ENCODE results near the gene PRR20B.
"Not testable (repeated sequence)": the region's sequence is repeated elsewhere in the genome, so short reads cannot be mapped to it uniquely, and the experiment has no call there.

PRR20B gene

DNA sequence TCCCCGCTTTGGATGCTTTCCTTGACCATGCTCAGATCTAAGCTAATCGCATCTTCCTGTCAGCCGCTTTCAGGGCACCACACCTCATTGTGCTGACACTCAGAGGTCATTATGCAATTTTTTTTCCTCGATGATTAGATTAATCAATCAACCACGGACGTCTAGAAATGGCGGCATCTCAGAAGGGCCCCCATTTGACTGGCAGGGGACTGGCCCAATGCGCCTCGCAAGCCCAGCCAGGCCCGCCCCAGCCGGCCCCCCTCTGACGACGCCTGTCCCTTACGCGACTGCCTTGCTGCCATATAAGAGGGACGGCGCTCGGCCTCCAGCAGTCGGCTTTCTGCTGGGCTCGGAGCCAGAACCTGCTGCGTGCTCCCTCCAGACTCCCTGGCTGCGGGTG, at the start of gene PRR20B:
Gene PRR20B, plus strand, starts transcription at position 301 of the 400 bp plus-strand sequence. CDS start 387 bp downstream, outside the sequence.
- not testable (repeated sequence) for DNase-seq (ENCODE audit: low read depth in 2 of 2)

DNA sequence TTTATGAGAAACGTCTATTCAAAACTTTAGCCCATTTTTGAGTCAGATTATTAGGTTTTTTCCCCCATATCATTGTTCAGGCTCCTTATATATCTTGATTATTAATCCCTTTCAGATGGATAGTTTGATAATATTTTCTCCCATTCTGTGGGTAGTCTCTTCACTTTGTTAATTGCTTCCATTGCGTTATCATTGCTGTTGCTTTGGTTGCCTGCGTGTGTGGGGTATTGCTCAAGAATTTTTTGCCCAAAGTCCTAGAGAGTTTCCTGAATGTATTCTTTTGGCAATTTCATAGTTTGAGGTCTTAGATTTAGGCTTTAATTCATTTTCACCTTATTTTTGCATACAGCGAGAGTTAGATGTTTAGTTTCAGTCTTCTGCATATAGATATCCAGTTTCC, 32.3 kb upstream of the PRR20B start:
- no peak for DNase-seq (ENCODE audit: low read depth in 2 of 2)

DNA sequence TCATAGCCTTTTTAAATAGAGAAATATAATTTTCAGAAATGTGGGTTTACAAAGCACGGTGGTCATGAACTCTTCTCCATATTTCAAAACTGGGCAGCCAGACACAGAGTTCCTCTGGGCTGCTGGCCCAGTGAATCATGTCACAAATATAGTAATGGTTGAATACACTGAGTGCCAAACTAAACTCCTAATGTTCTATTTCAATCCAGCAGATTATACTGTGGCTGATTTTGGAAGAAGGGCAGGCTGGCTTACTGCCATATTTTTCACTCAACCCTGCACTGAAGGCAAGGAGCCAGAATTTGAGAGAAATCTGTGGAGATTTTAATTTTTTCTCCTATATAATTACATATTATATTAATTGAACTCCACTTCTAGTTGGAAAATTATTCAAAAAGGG, 23.6 kb upstream of the PRR20B start:
- DNase-seq (ENCODE audit: low read depth in 2 of 2): no peak

DNA sequence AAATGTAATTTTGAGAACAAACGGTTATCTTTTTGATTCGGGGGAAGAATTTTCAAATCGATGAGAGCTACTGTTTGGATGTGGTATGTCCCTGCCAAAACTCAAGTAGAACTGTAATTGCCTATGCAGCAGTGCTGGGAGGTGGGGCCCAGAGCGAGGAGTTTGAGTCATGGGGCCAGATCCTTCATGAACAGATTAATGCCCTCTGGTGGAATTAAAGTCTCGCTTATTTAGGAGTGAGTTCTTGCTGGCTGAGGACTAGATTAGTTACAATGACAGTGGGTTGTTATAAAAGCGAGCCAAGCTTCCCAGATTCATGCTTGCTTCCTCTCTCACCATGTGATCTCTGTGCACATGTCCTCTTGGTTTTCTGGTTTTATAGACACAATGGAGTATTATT, 18.4 kb upstream of the PRR20B start:
- DNase-seq (ENCODE audit: low read depth in 2 of 2): no peak

DNA sequence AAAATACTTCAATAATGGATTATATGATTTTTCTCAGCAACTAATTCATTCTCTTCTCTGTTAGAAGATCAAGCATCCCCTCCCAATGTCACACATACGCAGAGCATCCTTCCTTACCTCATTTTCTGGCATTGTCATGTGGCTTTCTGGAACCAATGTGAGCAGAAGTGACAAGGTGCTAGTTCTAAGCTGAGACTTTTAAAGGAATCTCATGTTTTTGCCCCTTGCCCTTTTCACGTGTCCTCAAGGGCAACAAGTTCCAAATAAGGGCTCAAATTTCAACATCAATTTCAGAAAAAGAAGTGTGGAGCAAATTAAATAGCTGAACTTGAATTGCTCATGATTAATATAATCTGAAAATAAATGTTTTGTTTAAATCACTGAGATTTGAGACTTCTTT, 11.2 kb upstream of the PRR20B start:
- no peak for DNase-seq (ENCODE audit: low read depth in 2 of 2)

DNA sequence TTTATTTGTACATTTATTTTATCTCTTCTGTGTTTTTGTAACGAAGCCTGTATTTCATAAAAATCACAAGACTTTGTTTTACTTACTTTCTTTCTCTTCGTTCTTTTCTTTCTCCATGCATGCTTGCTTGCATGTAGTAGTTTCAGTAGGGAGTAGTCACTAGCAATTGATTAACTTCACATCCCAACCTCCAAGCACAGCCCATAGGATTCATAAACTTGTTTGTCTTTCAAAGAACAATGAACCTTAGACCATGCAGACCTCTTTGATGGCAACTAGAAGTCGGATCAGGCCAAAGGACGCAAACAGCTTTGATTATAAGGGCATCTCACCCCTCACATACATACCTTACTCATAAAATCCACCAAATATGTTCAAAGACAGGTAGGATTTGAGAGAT, 9.7 kb upstream of the PRR20B start:
- no peak for DNase-seq (ENCODE audit: low read depth in 2 of 2)

DNA sequence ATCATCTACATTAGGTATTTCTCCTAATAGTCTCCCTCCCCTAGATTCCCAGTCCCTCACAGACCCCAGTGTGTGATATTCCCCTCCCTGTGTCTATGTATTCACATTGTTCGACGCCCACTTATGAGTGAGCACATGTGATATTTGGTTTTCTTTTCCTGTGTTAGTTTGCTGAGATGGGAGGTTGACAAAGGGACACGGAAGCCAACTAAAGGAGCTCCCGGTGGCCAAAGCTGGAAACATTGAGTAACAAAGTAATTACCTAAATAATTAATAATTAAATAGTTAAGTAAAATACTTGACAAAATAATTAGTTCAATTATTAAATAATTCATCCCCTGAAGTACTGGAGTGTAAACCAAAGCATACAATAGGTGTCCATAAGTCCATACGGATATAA, 8.3 kb upstream of the PRR20B start:
- DNase-seq (ENCODE audit: low read depth in 2 of 2): no peak

DNA sequence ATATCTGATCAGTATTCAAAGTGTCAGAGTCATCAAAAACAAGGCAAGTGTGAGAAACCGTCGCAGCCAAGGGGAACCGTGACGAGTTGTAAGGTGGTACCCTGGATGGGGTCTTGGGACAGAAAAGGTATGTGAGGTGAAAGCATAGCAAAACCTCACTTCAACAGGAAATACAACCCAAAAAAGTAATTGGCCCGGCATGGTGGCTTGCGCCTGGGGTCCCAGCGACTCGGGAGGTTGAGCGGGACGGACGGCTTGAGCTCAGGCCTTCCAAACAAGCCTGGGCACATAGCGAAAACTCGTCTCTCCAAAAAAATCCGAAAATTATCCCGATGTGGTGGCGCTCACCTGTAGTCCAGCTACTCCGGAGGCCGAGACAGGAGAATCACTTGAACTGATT, 7.5 kb upstream of the PRR20B start:
- DNase-seq (ENCODE audit: low read depth in 2 of 2): not testable (repeated sequence)

DNA sequence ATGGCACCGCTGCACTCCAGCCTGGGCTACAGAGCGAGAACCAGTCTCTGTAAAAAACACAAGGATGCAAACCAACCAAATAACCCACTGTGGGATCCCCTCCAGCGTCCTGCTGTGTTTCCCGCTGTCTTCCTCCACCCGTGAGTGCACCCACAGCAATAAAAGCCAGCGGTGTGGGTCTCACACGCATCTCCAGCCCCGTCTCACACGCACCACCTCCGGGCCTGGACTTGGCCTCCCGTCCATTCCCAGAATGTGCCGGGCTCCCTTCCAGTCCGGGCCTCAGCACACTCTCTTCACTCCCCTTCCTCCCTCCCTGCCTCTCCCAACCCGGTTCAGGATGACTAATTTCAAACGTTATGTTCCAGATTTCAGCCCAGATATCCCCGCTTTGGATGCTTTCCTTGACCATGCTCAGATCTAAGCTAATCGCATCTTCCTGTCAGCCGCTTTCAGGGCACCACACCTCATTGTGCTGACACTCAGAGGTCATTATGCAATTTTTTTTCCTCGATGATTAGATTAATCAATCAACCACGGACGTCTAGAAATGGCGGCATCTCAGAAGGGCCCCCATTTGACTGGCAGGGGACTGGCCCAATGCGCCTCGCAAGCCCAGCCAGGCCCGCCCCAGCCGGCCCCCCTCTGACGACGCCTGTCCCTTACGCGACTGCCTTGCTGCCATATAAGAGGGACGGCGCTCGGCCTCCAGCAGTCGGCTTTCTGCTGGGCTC, 6.9 kb upstream of the PRR20B start, which contains the start of gene PRR20A:
Gene PRR20A, plus strand, starts transcription at position 684 of the 734 bp plus-strand sequence. CDS start 387 bp downstream, outside the sequence.
- DNase-seq (ENCODE audit: low read depth in 2 of 2): not testable (repeated sequence)

DNA sequence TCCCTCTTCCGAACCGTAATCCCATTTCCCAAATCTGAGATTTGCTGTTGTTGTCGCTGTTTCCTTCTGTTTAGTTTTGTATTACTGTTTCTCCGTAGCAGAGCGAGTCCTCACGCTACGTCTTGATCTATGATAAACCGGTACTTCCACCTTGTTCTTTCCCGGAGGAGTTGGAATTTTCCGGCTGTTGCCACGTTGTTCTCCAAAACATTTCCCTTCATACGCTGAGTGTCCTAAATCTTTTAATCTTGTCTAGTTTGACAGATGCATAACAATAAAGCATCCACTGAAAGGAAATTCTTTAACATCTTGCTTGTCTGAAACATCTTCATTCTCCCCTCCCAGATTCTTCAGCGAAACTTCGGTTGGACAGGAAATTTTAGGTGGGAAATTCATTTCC, 818 bp downstream of the PRR20B start:
- DNase-seq (ENCODE audit: low read depth in 2 of 2): not testable (repeated sequence)

DNA sequence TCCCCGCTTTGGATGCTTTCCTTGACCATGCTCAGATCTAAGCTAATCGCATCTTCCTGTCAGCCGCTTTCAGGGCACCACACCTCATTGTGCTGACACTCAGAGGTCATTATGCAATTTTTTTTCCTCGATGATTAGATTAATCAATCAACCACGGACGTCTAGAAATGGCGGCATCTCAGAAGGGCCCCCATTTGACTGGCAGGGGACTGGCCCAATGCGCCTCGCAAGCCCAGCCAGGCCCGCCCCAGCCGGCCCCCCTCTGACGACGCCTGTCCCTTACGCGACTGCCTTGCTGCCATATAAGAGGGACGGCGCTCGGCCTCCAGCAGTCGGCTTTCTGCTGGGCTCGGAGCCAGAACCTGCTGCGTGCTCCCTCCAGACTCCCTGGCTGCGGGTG, 6.5 kb downstream of the PRR20B start, which contains the start of gene PRR20C:
Gene PRR20C, plus strand, starts transcription at position 301 of the 400 bp plus-strand sequence. CDS start 387 bp downstream, outside the sequence.
- not testable (repeated sequence) for DNase-seq (ENCODE audit: low read depth in 2 of 2)

DNA sequence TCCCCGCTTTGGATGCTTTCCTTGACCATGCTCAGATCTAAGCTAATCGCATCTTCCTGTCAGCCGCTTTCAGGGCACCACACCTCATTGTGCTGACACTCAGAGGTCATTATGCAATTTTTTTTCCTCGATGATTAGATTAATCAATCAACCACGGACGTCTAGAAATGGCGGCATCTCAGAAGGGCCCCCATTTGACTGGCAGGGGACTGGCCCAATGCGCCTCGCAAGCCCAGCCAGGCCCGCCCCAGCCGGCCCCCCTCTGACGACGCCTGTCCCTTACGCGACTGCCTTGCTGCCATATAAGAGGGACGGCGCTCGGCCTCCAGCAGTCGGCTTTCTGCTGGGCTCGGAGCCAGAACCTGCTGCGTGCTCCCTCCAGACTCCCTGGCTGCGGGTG, 13.0 kb downstream of the PRR20B start, which contains the start of gene PRR20D:
Gene PRR20D, plus strand, starts transcription at position 301 of the 400 bp plus-strand sequence. CDS start 387 bp downstream, outside the sequence.
- DNase-seq (ENCODE audit: low read depth in 2 of 2): not testable (repeated sequence)

DNA sequence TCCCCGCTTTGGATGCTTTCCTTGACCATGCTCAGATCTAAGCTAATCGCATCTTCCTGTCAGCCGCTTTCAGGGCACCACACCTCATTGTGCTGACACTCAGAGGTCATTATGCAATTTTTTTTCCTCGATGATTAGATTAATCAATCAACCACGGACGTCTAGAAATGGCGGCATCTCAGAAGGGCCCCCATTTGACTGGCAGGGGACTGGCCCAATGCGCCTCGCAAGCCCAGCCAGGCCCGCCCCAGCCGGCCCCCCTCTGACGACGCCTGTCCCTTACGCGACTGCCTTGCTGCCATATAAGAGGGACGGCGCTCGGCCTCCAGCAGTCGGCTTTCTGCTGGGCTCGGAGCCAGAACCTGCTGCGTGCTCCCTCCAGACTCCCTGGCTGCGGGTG, 19.6 kb downstream of the PRR20B start, which contains the start of gene PRR20E:
Gene PRR20E, plus strand, starts transcription at position 301 of the 400 bp plus-strand sequence. CDS start 387 bp downstream, outside the sequence.
- DNase-seq (ENCODE audit: low read depth in 2 of 2): not testable (repeated sequence)

DNA sequence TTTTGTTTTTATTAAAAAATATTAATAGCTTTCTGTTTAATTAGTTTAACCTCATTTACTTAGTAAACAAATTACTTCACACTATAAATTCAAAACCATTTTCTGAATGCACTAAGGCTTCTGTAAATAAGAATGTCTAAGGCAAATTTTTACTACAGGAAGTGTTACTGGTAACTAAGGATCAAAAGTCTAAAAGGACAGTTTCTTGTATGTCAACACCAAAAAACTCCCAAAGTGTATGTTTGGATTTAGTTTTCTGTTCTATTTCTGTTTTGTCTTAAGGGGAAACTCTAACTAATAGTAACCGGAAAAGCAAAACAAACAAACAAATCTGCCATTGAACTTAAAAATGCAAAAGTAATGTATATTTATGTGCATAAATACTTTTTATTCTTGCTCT, 44.4 kb downstream of the PRR20B start:
- DNase-seq (ENCODE audit: low read depth in 2 of 2): no peak

Data from stimulated activated CD8-positive, alpha-beta memory T cell treated with anti-CD3 and anti-CD28 coated beads, Interleukin-15, amount 100 ng/mL, for 4 hours (primary cell).